CD4-positive, CD25-positive, alpha-beta regulatory T cell (primary cell): Measurements from ENCODE around the gene KIF17. TPM values are rescaled to one million over a fixed set of nuclear protein-coding genes. Genes with fewer than 3 reads are reported as not detected.
A peak's percentile ranks its signal among the peaks of the same experiment; 100 is the strongest.

Experiments used
- ATAC-seq, 2 donors: fragments of 150-1000 bp; cut with Tn5 transposase; one replicate each; pipeline ENCODE4 v1.10.0; 2021; ENCODE audit warnings: low read depth in 2 of 2, moderate number of reproducible peaks in 2 of 2, moderate library complexity in 1 of 2
- DNase-seq, 3 donors: peaks; one replicate each; pipeline versions ENCODE4 v3.0.0 to v3.0.0-alpha.2; 2012 to 2022; ENCODE audit warnings: mixed read lengths in 1 of 3
- H3K27ac ChIP-seq: one replicate; pipeline ENCODE4 v1.7.0; 2013; ENCODE audit warnings: mild to moderate bottlenecking, low read length; ENCODE audit not compliant: insufficient read depth, poor library complexity, severe bottlenecking
- H3K27me3 ChIP-seq: one replicate; pipeline ENCODE4 v1.7.0; 2013; ENCODE audit warnings: low read length; ENCODE audit not compliant: control insufficient read depth, insufficient read depth
- H3K36me3 ChIP-seq: one replicate; pipeline ENCODE4 v1.7.0; 2013; ENCODE audit warnings: mild to moderate bottlenecking, low read length, moderate library complexity; ENCODE audit not compliant: control insufficient read depth, insufficient read depth
- H3K4me1 ChIP-seq: 2 replicates; pipeline ENCODE4 v1.7.0; 2013; ENCODE audit warnings: mild to moderate bottlenecking, low read length; ENCODE audit not compliant: insufficient read depth, control insufficient read depth, poor library complexity, severe bottlenecking
- H3K4me3 ChIP-seq: one replicate; pipeline ENCODE4 v1.7.0; 2013; ENCODE audit warnings: low read depth, mild to moderate bottlenecking, low read length, moderate library complexity
- H3K9me3 ChIP-seq, 2 experiments: 1 replicate in 1 of 2; 2 replicates in 1 of 2; pipeline ENCODE4 v1.7.0; 2013; ENCODE audit warnings: low read length in 2 of 2, mild to moderate bottlenecking in 1 of 2, moderate library complexity in 1 of 2; ENCODE audit not compliant: control insufficient read depth in 2 of 2
- H3K27ac Mint-ChIP-seq, 3 donors: one replicate each; pipeline ENCODE4 v1.8.0; 2020 to 2022; ENCODE audit warnings: mild to moderate bottlenecking in 3 of 3, mixed read lengths in 3 of 3, moderate library complexity in 2 of 3
- H3K27me3 Mint-ChIP-seq: one replicate; pipeline ENCODE4 v1.8.0; 2022; ENCODE audit warnings: mild to moderate bottlenecking, mixed read lengths
- H3K36me3 Mint-ChIP-seq: one replicate; pipeline ENCODE4 v1.8.0; 2020; ENCODE audit warnings: mixed read lengths
- H3K4me1 Mint-ChIP-seq, 4 donors: one replicate each; pipeline ENCODE4 v1.8.0; 2020 to 2022; ENCODE audit warnings: mixed read lengths in 4 of 4, mild to moderate bottlenecking in 1 of 4
- H3K4me3 Mint-ChIP-seq, 4 donors: one replicate each; pipeline ENCODE4 v1.8.0; 2020 to 2022; ENCODE audit warnings: mild to moderate bottlenecking in 4 of 4, mixed read lengths in 4 of 4, moderate library complexity in 3 of 4
- H3K9me3 Mint-ChIP-seq, 7 donors: one replicate each; pipeline ENCODE4 v1.8.0; 2020 to 2022; ENCODE audit warnings: mixed read lengths in 7 of 7, mild to moderate bottlenecking in 3 of 7, moderate library complexity in 2 of 7
- polyA plus RNA-seq, 4 donors: library from polyadenylated mRNA; unstranded; fragments of 300-500 nt; fragmentation: Illumina TruSeq; gene quantifications; one replicate each; pipeline ENCODE4 v1.2.3, GENCODE V29; 2021
- total RNA-seq: library from RNA; stranded (reverse); gene quantifications from one replicate; pipeline ENCODE4 v1.2.3, GENCODE V29; 2022

The KIF17 gene
- total and polyA plus RNA-seq, 5 donors from 2014 or later, result not detected

- H3K9me3 Mint-ChIP-seq, result peaks cover 0 to 4% (median 0%) of the 10 kb centered on the region in 7 donors
- Histone ChIP-seq H3K27me3 (peaks cover 4% of the 10 kb centered on the region), H3K4me3 (no peak overlapping the region), H3K4me1 (no peaks in the 10 kb centered on the region), H3K27ac (no peak overlapping the region), H3K9me3 (no peaks in the 10 kb centered on the region), H3K36me3 (no peaks in the 10 kb centered on the region)
- peaks cover 40% of the 10 kb centered on the region for H3K27me3 Mint-ChIP-seq
- no peak overlapping the region for H3K27ac Mint-ChIP-seq
- H3K4me3 Mint-ChIP-seq, result peak overlapping the region in 1 of 4 donors; percentile 2
- no peaks in the 10 kb centered on the region for H3K36me3 Mint-ChIP-seq
- H3K4me1 Mint-ChIP-seq, result no peaks in the 10 kb centered on the region
- DNase-seq, result no peak
- no peak for ATAC-seq
These were observed 93.1 kb downstream of the KIF17 start for GRCh38 chr1:20624709-20625108.

- no peaks in the 10 kb centered on the region for H3K9me3 Mint-ChIP-seq
- no peak for DNase-seq
- no peaks in the 10 kb centered on the region for H3K36me3 Mint-ChIP-seq
- no peak for ATAC-seq
- H3K4me3 Mint-ChIP-seq, result no peak overlapping the region
- Histone ChIP-seq H3K27ac (no peak overlapping the region), H3K4me3 (no peak overlapping the region), H3K9me3 (no peaks in the 10 kb centered on the region), H3K36me3 (no peaks in the 10 kb centered on the region), H3K4me1 (no peaks in the 10 kb centered on the region), H3K27me3 (no peaks in the 10 kb centered on the region)
- no peak overlapping the region for H3K27ac Mint-ChIP-seq
- H3K4me1 Mint-ChIP-seq, result no peaks in the 10 kb centered on the region
- peaks cover 28% of the 10 kb centered on the region for H3K27me3 Mint-ChIP-seq
These were observed 96.8 kb downstream of the KIF17 start for GRCh38 chr1:20621012-20621411.

- Histone ChIP-seq H3K9me3 (no peaks in the 10 kb centered on the region), H3K27me3 (no peaks in the 10 kb centered on the region), H3K36me3 (no peaks in the 10 kb centered on the region), H3K4me3 (no peak overlapping the region), H3K27ac (no peak overlapping the region), H3K4me1 (no peaks in the 10 kb centered on the region)
- Mint-ChIP-seq H3K27ac (no peak overlapping the region), H3K4me3 (no peak overlapping the region), H3K27me3 (peaks cover 19% of the 10 kb centered on the region), H3K4me1 (no peaks in the 10 kb centered on the region), H3K9me3 (no peaks in the 10 kb centered on the region), H3K36me3 (no peaks in the 10 kb centered on the region)
- no peak for ATAC-seq
- DNase-seq, result no peak
These were observed 97.8 kb downstream of the KIF17 start for GRCh38 chr1:20619999-20620398.

- peaks cover 0 to 6% (median 0%) of the 10 kb centered on the region in 4 donors for H3K4me1 Mint-ChIP-seq
- Histone ChIP-seq H3K27ac (no peak overlapping the region), H3K4me1 (no peaks in the 10 kb centered on the region), H3K4me3 (no peak overlapping the region), H3K27me3 (no peaks in the 10 kb centered on the region), H3K36me3 (no peaks in the 10 kb centered on the region), H3K9me3 (no peaks in the 10 kb centered on the region)
- ATAC-seq, result no peak
- H3K27me3 Mint-ChIP-seq, result peaks cover 24% of the 10 kb centered on the region
- no peak for DNase-seq
- no peaks in the 10 kb centered on the region for H3K36me3 Mint-ChIP-seq
- no peak overlapping the region for H3K4me3 Mint-ChIP-seq
- no peak overlapping the region for H3K27ac Mint-ChIP-seq
- no peaks in the 10 kb centered on the region for H3K9me3 Mint-ChIP-seq
These were observed 99.3 kb downstream of the KIF17 start for GRCh38 chr1:20618550-20618949.

GRCh38 chr1:20616847-20617487, 100.8 kb downstream of the KIF17 start:
- Mint-ChIP-seq H3K9me3 (peaks cover 0 to 4% (median 0%) of the 10 kb centered on the region in 7 donors), H3K27me3 (peaks cover 21% of the 10 kb centered on the region), H3K4me1 (peaks cover 0 to 6% (median 0%) of the 10 kb centered on the region in 4 donors), H3K27ac (no peak overlapping the region), H3K36me3 (no peaks in the 10 kb centered on the region), H3K4me3 (no peak overlapping the region)
- no peak for ATAC-seq
- no peaks in the 10 kb centered on the region for H3K9me3 ChIP-seq
- no peaks in the 10 kb centered on the region for H3K27me3 ChIP-seq
- H3K27ac ChIP-seq, result no peak overlapping the region
- H3K4me3 ChIP-seq, result no peak overlapping the region
- DNase-seq, result no peak
- H3K4me1 ChIP-seq, result no peaks in the 10 kb centered on the region
- H3K36me3 ChIP-seq, result no peaks in the 10 kb centered on the region

GRCh38 chr1:20615946-20616846, 101.6 kb downstream of the KIF17 start:
- Histone ChIP-seq H3K4me3 (no peak overlapping the region), H3K27ac (no peak overlapping the region), H3K4me1 (no peaks in the 10 kb centered on the region), H3K36me3 (no peaks in the 10 kb centered on the region), H3K9me3 (no peaks in the 10 kb centered on the region), H3K27me3 (no peaks in the 10 kb centered on the region)
- Mint-ChIP-seq H3K36me3 (no peaks in the 10 kb centered on the region), H3K4me1 (peaks cover 0 to 6% (median 0%) of the 10 kb centered on the region in 4 donors), H3K4me3 (no peak overlapping the region), H3K27ac (no peak overlapping the region), H3K27me3 (peaks cover 21% of the 10 kb centered on the region), H3K9me3 (peaks cover 0 to 5% (median 0%) of the 10 kb centered on the region in 7 donors)
- ATAC-seq (no peak), DNase-seq (no peak)

- DNase-seq (no peak), ATAC-seq (no peak)
- Mint-ChIP-seq H3K27ac (no peak overlapping the region), H3K4me3 (no peak overlapping the region), H3K36me3 (no peaks in the 10 kb centered on the region), H3K4me1 (peaks cover 0 to 6% (median 0%) of the 10 kb centered on the region in 4 donors), H3K27me3 (peaks cover 21% of the 10 kb centered on the region), H3K9me3 (peaks cover 0 to 5% (median 0%) of the 10 kb centered on the region in 7 donors)
- Histone ChIP-seq H3K4me1 (no peaks in the 10 kb centered on the region), H3K36me3 (no peaks in the 10 kb centered on the region), H3K4me3 (no peak overlapping the region), H3K27ac (no peak overlapping the region), H3K27me3 (no peaks in the 10 kb centered on the region), H3K9me3 (no peaks in the 10 kb centered on the region)
These were observed 103.7 kb downstream of the KIF17 start for GRCh38 chr1:20614131-20614579.
